Gastrocnemius medialis (tissue), 4 donors: Measurements from ENCODE around the gene TNIK. TPM values are rescaled to one million over a fixed set of nuclear protein-coding genes. Genes with fewer than 3 reads are reported as not detected.
"Not testable (repeated sequence)": the region's sequence is repeated elsewhere in the genome, so short reads cannot be mapped to it uniquely, and the experiment has no call there.

Experiments used
- ATAC-seq, 2 donors: fragments of 150-250 bp; one replicate each; pipeline ENCODE4 v1.9.1; 2016
- DNase-seq, 2 donors: peaks; one replicate each; pipeline ENCODE4 v3.0.0-alpha.2; 2019
- H3K27ac ChIP-seq, 4 donors: fragments of 200-600 bp; sonication (generic); 1 replicate in 1 of 4; 2 replicates in 3 of 4; pipeline ENCODE4 v1.5.1; 2016 to 2018; ENCODE audit warnings: mild to moderate bottlenecking in 2 of 4, moderate library complexity in 1 of 4
- H3K27me3 ChIP-seq, 3 donors: fragments of 200-600 bp; sonication (generic) in 2 of 3; 1 replicate in 1 of 3; 2 replicates in 2 of 3; pipeline versions ENCODE4 v1.5.1 to v1.6.0; 2016 to 2019; ENCODE audit warnings: mild to moderate bottlenecking in 1 of 3, moderate library complexity in 1 of 3
- H3K36me3 ChIP-seq, 2 donors: fragments of 200-600 bp; sonication (generic) in 1 of 2; one replicate each; pipeline ENCODE4 v1.5.1; 2017 to 2018
- H3K4me1 ChIP-seq, 2 donors: fragments of 200-600 bp; sonication (generic) in 1 of 2; one replicate each; pipeline ENCODE4 v1.5.1; 2016 to 2017; ENCODE audit warnings: mild to moderate bottlenecking in 2 of 2
- H3K4me3 ChIP-seq, 4 donors: fragments of 200-600 bp; sonication (generic) in 3 of 4; 1 replicate in 1 of 4; 2 replicates in 3 of 4; pipeline ENCODE4 v1.5.1; 2016 to 2019; ENCODE audit warnings: mild to moderate bottlenecking in 2 of 4
- H3K9me3 ChIP-seq, 3 donors: fragments of 200-600 bp; sonication (generic) in 2 of 3; 1 replicate in 1 of 3; 2 replicates in 2 of 3; pipeline ENCODE4 v1.5.1; 2016 to 2019
- CTCF ChIP-seq, 5 experiments: fragments of 450-650 bp in 3 of 5; fragments of 200-600 bp in 2 of 5; sonication (generic) in 2 of 5; IDR thresholded peaks in 4 of 5; conservative IDR thresholded peaks in 1 of 5; 1 replicate in 4 of 5; 2 replicates in 1 of 5; pipeline ENCODE4 v1.5.1; 2016 to 2019; ENCODE audit warnings: antibody characterized with exemption in 5 of 5, mild to moderate bottlenecking in 3 of 5, moderate library complexity in 3 of 5
- POLR2A ChIP-seq, 2 donors: fragments of 450-650 bp; IDR thresholded peaks; one replicate each; pipeline ENCODE4 v1.6.1; 2017; ENCODE audit warnings: antibody characterized with exemption in 2 of 2, mild to moderate bottlenecking in 2 of 2, moderate library complexity in 2 of 2
- in situ Hi-C, 4 donors: fragments of 200-750 bp; cut with MboI; loops; one replicate each; pipeline versions ENCODE4 v1.15.0 to v1.8.0; 2017; ENCODE audit warnings: low sequenced_read_pairs in 4 of 4
- intact Hi-C: fragments of 100-400 bp; cut with DNase I; formaldehyde crosslinking; loops from one replicate; pipeline ENCODE4 v1.15.1; 2023; ENCODE audit warnings: low total_unique reads
- total RNA-seq, 4 donors: library from RNA; depleted of rRNA; stranded (reverse); fragments of >200 nt; gene quantifications; one replicate each; pipeline versions ENCODE4 v1.1.0 to v1.2.3, GENCODE V29; 2016

TNIK gene
- total RNA-seq, 4 donors from 2014 or later, result 5.2 to 19.7 (median 10.6) TPM

GRCh38 chr3:171306631-171307030 is 153.6 kb downstream of the TNIK start:
- ATAC-seq, result peak; percentile 77 to 87
- in situ Hi-C loops, result no loop called here
- no peak overlapping the region for H3K4me3 ChIP-seq

GRCh38 chr3:171305823-171306222 is 154.4 kb downstream of the TNIK start:
- peak overlapping the region; percentile 67 to 78 (median 72) for H3K27ac ChIP-seq
- DNase-seq, H3K4me3 ChIP-seq, ATAC-seq, in situ Hi-C loops, H3K36me3 ChIP-seq, intact Hi-C loops, H3K9me3 ChIP-seq, H3K27me3 ChIP-seq: not testable (repeated sequence)
- H3K4me1 ChIP-seq, result peaks cover 30 to 40% of the 10 kb centered on the region in 2 donors

More at GRCh38 chr3:171306631-171307030, 153.6 kb downstream of the TNIK start:
- Histone ChIP-seq H3K27ac (peak overlapping the region; percentile 67 to 78 (median 72)), H3K27me3 (no peaks in the 10 kb centered on the region), H3K36me3 (no peaks in the 10 kb centered on the region), H3K9me3 (no peaks in the 10 kb centered on the region), H3K4me1 (peaks cover 26 to 40% of the 10 kb centered on the region in 2 donors)
- peak; percentile 31 to 55 for DNase-seq
- TF ChIP-seq CTCF (IDR thresholded peaks at IDR 0.05 in 4 of 5, conservative IDR thresholded peaks at IDR 0.05 in 1 of 5), result no peak
- no peak for TF ChIP-seq POLR2A (IDR thresholded peaks at IDR 0.05)
- intact Hi-C loops, result no loop called here

- ATAC-seq, DNase-seq, H3K4me3 ChIP-seq, intact Hi-C loops, H3K27me3 ChIP-seq, H3K27ac ChIP-seq, H3K36me3 ChIP-seq, H3K9me3 ChIP-seq, in situ Hi-C loops: not testable (repeated sequence)
- peaks cover 30 to 33% of the 10 kb centered on the region in 2 donors for H3K4me1 ChIP-seq
These were observed 155.7 kb downstream of the TNIK start for GRCh38 chr3:171304498-171304897.

GRCh38 chr3:171304017-171304416 is 156.2 kb downstream of the TNIK start:
- intact Hi-C loops, DNase-seq, H3K4me3 ChIP-seq, H3K36me3 ChIP-seq, in situ Hi-C loops, H3K9me3 ChIP-seq, H3K27me3 ChIP-seq, ATAC-seq: not testable (repeated sequence)
- Histone ChIP-seq H3K27ac (peak overlapping the region in 1 of 4 donors; percentile 20), H3K4me1 (peaks cover 30 to 33% of the 10 kb centered on the region in 2 donors)

- Histone ChIP-seq H3K4me1 (peaks cover 40 to 43% of the 10 kb centered on the region in 2 donors), H3K36me3 (no peaks in the 10 kb centered on the region), H3K27ac (peak overlapping the region in 2 of 4 donors; percentile 21 to 23), H3K9me3 (no peaks in the 10 kb centered on the region), H3K4me3 (no peak overlapping the region), H3K27me3 (no peaks in the 10 kb centered on the region)
- ATAC-seq, result no peak
- no peak for DNase-seq
- in situ Hi-C loops, result no loop called here
- intact Hi-C loops, result no loop called here
- no peak for TF ChIP-seq CTCF (IDR thresholded peaks at IDR 0.05 in 4 of 5, conservative IDR thresholded peaks at IDR 0.05 in 1 of 5)
- TF ChIP-seq POLR2A (IDR thresholded peaks at IDR 0.05), result no peak
These were observed 158.2 kb downstream of the TNIK start for GRCh38 chr3:171301998-171302397.

GRCh38 chr3:171301002-171301401 is 159.2 kb downstream of the TNIK start:
- H3K4me1 ChIP-seq, result peaks cover 43 to 46% of the 10 kb centered on the region in 2 donors
- no peak for ATAC-seq

More at GRCh38 chr3:171301002-171301401, 159.2 kb downstream of the TNIK start:
- Histone ChIP-seq H3K4me3 (no peak overlapping the region), H3K9me3 (no peaks in the 10 kb centered on the region), H3K27me3 (no peaks in the 10 kb centered on the region), H3K27ac (no peak overlapping the region), H3K36me3 (no peaks in the 10 kb centered on the region)
- no peak for DNase-seq
- in situ Hi-C loops, result no loop called here
- TF ChIP-seq POLR2A (IDR thresholded peaks at IDR 0.05) (no peak), CTCF (IDR thresholded peaks at IDR 0.05 in 4 of 5, conservative IDR thresholded peaks at IDR 0.05 in 1 of 5) (no peak)
- intact Hi-C loops, result no loop called here
